Measurements from ENCODE around the gene H2BK1.

H2BK1 gene

GRCh38 chr7:151168787-151169162, 41.5 kb downstream of the H2BK1 start:
- H3K4me3 ChIP-seq (ENCODE audit: control insufficient read depth, low read depth, low read length) = no peak overlapping the region
- no peak for DNase-seq (ENCODE audit: low read depth)
- no peak for TF ChIP-seq CTCF (conservative IDR thresholded peaks at IDR 0.05; ENCODE audit: control insufficient read depth, insufficient read depth, low read depth, low read length)

GRCh38 chr7:151168003-151168786, 42.1 kb downstream of the H2BK1 start:
- H3K4me3 ChIP-seq (ENCODE audit: control insufficient read depth, low read depth, low read length) = no peak overlapping the region
- no peak for DNase-seq (ENCODE audit: low read depth)
- no peak for TF ChIP-seq CTCF (conservative IDR thresholded peaks at IDR 0.05; ENCODE audit: control insufficient read depth, insufficient read depth, low read depth, low read length)

- no peak for TF ChIP-seq CTCF (conservative IDR thresholded peaks at IDR 0.05; ENCODE audit: control insufficient read depth, insufficient read depth, low read depth, low read length)
- no peak for DNase-seq (ENCODE audit: low read depth)
- H3K4me3 ChIP-seq (ENCODE audit: control insufficient read depth, low read depth, low read length) = no peak within 1 kb of the TSS
These were observed 42.9 kb downstream of the H2BK1 start, which contains the start of gene GBX1 for GRCh38 chr7:151167197-151167961. TSS of gene GBX1 (minus strand) at chr7:151167694. CDS start at chr7:151167548, 146 bp downstream.

GRCh38 chr7:151166629-151167196, 43.6 kb downstream of the H2BK1 start:
- no peak for TF ChIP-seq CTCF (conservative IDR thresholded peaks at IDR 0.05; ENCODE audit: control insufficient read depth, insufficient read depth, low read depth, low read length)
- no peak overlapping the region for H3K4me3 ChIP-seq (ENCODE audit: control insufficient read depth, low read depth, low read length)
- no peak for DNase-seq (ENCODE audit: low read depth)

GRCh38 chr7:151161757-151162156, 48.5 kb downstream of the H2BK1 start:
- no peak for TF ChIP-seq CTCF (conservative IDR thresholded peaks at IDR 0.05; ENCODE audit: control insufficient read depth, insufficient read depth, low read depth, low read length)
- DNase-seq (ENCODE audit: low read depth) = no peak
- H3K4me3 ChIP-seq (ENCODE audit: control insufficient read depth, low read depth, low read length) = no peak overlapping the region

Data from fibroblast of mammary gland (primary cell).